Naive thymus-derived CD8-positive, alpha-beta T cell (primary cell): ENCODE data around the gene JMJD1C. TPM values are rescaled to one million over a fixed set of nuclear protein-coding genes. Genes with fewer than 3 reads are reported as not detected.
"Not testable (repeated sequence)": the region's sequence is repeated elsewhere in the genome, so short reads cannot be mapped to it uniquely, and the experiment has no call there.

Experiments used
- ATAC-seq, 2 donors: fragments of 150-1000 bp; cut with Tn5 transposase in 1 of 2; sonication (Bioruptor Pico), chemical (Tn5 transposase) in 1 of 2; 1 replicate in 1 of 2; 2 replicates in 1 of 2; pipeline ENCODE4 v1.10.0; 2021; ENCODE audit warnings: mild to moderate bottlenecking in 2 of 2, moderate library complexity in 2 of 2
- POLR2A ChIA-PET: fragments of 350-600 bp; sonication (Branson Sonifier 250); formaldehyde crosslinking; loops from one replicate; lab custom pipeline; 2021; ENCODE audit warnings: antibody characterized with exemption; lab: Charles Lee
- DNase-seq, 10 donors: peaks; one replicate each; pipeline versions ENCODE4 v3.0.0 to v3.0.0-alpha.2; 2020 to 2022
- H3K27ac Mint-ChIP-seq, 10 donors: one replicate each; pipeline ENCODE4 v1.8.0; 2020 to 2022; ENCODE audit warnings: mild to moderate bottlenecking in 10 of 10, mixed read lengths in 10 of 10, moderate library complexity in 4 of 10, inconsistent platforms in 1 of 10
- H3K27me3 Mint-ChIP-seq, 5 donors: one replicate each; pipeline ENCODE4 v1.8.0; 2021 to 2022; ENCODE audit warnings: mixed read lengths in 5 of 5
- H3K36me3 Mint-ChIP-seq, 3 donors: one replicate each; pipeline ENCODE4 v1.8.0; 2020 to 2022; ENCODE audit warnings: mixed read lengths in 3 of 3, mild to moderate bottlenecking in 2 of 3, inconsistent platforms in 1 of 3
- H3K4me1 Mint-ChIP-seq, 4 donors: one replicate each; pipeline ENCODE4 v1.8.0; 2021 to 2022; ENCODE audit warnings: mixed read lengths in 4 of 4
- H3K4me3 Mint-ChIP-seq, 10 donors: one replicate each; pipeline ENCODE4 v1.8.0; 2020 to 2022; ENCODE audit warnings: mild to moderate bottlenecking in 10 of 10, mixed read lengths in 10 of 10, moderate library complexity in 6 of 10, inconsistent platforms in 1 of 10
- H3K9me3 Mint-ChIP-seq, 9 donors: one replicate each; pipeline ENCODE4 v1.8.0; 2020 to 2022; ENCODE audit warnings: mixed read lengths in 9 of 9, mild to moderate bottlenecking in 3 of 9, inconsistent platforms in 1 of 9, moderate library complexity in 1 of 9
- polyA plus RNA-seq, 3 donors: library from polyadenylated mRNA; unstranded; fragments of 300-500 nt; fragmentation: Illumina TruSeq; gene quantifications; one replicate each; pipeline ENCODE4 v1.2.3, GENCODE V29; 2021
- total RNA-seq, 8 experiments: library from RNA in 2 of 8; stranded (reverse) in 2 of 8; gene quantifications; one replicate each; pipeline ENCODE4 v1.2.3 and lab custom pipeline; 2021 to 2026

The JMJD1C gene
- total and polyA plus RNA-seq, 5 experiments from 2014 or later = 28.6 to 126 (median 51.9) TPM

DNA sequence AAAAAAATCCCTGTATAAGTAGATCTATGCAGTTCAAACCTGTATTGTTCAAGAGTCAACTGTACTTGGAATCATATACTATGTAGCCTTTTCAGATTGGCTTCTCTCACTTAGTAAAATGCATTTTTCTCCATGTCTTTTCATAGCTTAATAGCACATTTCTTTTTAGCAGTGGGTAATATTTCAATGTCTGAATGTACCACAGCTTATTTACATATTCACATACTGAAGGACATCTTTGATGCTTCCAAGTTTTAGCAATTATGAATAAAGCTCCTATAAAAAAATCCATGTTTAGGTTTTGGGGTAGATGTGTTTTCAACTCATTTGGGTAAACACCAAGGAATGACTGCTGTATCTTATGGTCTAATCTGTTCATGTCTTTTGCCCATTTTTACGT is 177.6 kb downstream of the JMJD1C start:
- H3K4me1 Mint-ChIP-seq = peaks cover 8 to 15% (median 11%) of the 10 kb centered on the region in 4 donors
- H3K36me3 Mint-ChIP-seq = no peaks in the 10 kb centered on the region
- H3K27ac Mint-ChIP-seq = no peak overlapping the region
- POLR2A ChIA-PET = interaction anchor here (0.6 kb wide), 1 partner anchor 207 kb away, joined by 3 read pairs; no protein-coding TSS in a partner anchor
- ATAC-seq (no peak), DNase-seq (no peak)
- H3K9me3 Mint-ChIP-seq = no peaks in the 10 kb centered on the region
- no peaks in the 10 kb centered on the region for H3K27me3 Mint-ChIP-seq
- H3K4me3 Mint-ChIP-seq = no peak overlapping the region

DNA sequence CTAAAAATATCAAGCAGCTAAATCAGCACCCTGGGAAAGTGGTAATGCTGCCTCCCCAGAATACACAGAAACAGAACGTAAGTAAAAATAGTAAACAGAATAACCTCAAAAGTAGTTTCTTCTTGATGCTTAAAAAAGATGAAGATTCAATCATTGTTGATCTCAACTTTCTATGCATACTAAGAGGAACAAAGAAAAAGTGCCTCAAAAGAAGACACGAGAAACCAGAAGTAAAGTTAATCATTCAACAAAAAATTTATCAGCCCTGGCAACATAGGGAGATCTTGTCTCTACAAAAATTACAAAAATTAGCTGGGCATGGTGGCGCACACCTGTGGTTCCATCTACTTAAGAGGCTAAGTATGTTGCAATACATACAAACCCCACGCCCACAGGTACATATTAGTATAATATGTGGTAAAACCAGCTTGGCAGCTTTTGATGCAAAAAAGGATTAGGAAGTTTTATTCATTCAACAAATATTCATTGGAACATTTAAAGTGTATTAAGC is 179.0 kb downstream of the JMJD1C start:
- H3K4me1 Mint-ChIP-seq = peaks cover 5 to 10% (median 9%) of the 10 kb centered on the region in 4 donors
- peaks cover 0 to 4% (median 0%) of the 10 kb centered on the region in 3 donors for H3K36me3 Mint-ChIP-seq
- no peak overlapping the region for H3K4me3 Mint-ChIP-seq
- ATAC-seq (no peak), DNase-seq (no peak)
- POLR2A ChIA-PET = no interaction called here
- no peaks in the 10 kb centered on the region for H3K27me3 Mint-ChIP-seq
- H3K27ac Mint-ChIP-seq = peak overlapping the region in 2 of 10 donors; percentile 12 to 60
- no peaks in the 10 kb centered on the region for H3K9me3 Mint-ChIP-seq

DNA sequence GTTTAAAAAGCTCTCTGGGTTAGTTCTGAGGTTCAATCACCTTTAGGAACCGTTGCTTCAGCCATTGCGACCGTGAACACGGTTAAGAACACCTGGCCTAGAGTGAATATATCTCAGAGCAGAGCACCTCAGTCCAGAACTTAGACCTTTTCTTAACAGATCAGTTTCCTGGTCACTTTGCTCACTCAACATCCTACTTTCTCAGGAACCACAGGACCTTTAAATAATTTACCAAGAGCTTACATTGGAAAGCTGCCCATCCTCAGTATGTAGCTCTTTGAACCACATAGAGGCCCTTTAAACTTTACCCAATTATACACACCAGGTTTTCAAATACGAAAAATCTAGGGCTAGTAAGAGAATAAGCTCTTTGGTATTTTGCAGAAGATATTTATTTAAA is 179.4 kb downstream of the JMJD1C start:
- DNase-seq = no peak
- Mint-ChIP-seq H3K9me3 (no peaks in the 10 kb centered on the region), H3K27me3 (no peaks in the 10 kb centered on the region), H3K36me3 (peaks cover 0 to 4% (median 0%) of the 10 kb centered on the region in 3 donors), H3K27ac (peak overlapping the region in 1 of 10 donors; percentile 12), H3K4me3 (no peak overlapping the region), H3K4me1 (peaks cover 4 to 9% (median 9%) of the 10 kb centered on the region in 4 donors)
- POLR2A ChIA-PET = no interaction called here
- ATAC-seq = no peak

DNA sequence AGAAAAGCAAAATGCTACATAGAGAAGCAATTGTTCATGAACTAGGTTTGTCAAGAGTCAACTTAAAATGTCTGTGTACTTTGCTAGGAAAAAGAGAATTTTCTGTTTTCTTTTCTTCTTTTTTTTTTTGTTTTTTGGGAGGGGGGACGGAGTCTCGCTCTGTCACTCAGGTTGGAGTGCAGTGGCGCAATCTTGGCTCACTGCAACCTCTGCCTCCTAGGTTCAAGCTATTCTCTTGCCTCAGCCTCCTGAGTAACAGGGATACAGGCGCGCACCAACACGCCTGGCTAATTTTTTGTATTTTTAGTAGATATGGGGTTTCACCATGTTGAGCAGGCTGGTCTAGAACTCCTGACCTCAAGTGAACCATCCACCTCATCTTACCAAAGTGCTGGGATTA is 181.9 kb downstream of the JMJD1C start:
- POLR2A ChIA-PET = interaction anchor here (0.6 kb wide), 1 partner anchor 233 kb away, joined by 3 read pairs; no protein-coding TSS in a partner anchor
- H3K4me3 Mint-ChIP-seq, DNase-seq, H3K4me1 Mint-ChIP-seq, H3K27me3 Mint-ChIP-seq, H3K36me3 Mint-ChIP-seq, ATAC-seq, H3K9me3 Mint-ChIP-seq: not testable (repeated sequence)
- peak overlapping the region in 1 of 10 donors; percentile 15 for H3K27ac Mint-ChIP-seq

DNA sequence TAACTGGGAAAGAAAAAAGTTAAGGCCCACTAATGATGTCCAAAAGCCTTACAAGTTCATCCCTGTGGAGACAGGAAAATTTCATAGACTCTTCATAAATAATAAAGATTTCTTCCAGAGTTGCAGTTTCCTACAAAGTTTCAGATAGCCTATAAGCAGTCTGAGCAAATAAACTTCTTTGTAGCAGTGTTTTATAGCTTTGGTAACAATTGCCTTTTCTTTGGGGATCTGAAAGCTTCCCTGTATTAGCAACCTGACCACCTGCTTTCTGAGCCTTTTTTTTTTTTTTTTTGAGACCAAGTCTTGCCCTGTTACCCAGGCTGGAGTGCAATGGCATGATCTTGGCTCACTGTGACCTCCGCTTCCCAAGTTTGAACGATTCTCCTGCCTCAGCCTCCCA is 182.7 kb downstream of the JMJD1C start:
- DNase-seq (no peak), ATAC-seq (no peak)
- Mint-ChIP-seq H3K27ac (no peak overlapping the region), H3K27me3 (no peaks in the 10 kb centered on the region), H3K4me3 (no peak overlapping the region), H3K36me3 (peaks cover 0 to 4% (median 4%) of the 10 kb centered on the region in 3 donors), H3K9me3 (no peaks in the 10 kb centered on the region), H3K4me1 (peaks cover 4 to 9% (median 9%) of the 10 kb centered on the region in 4 donors)
- POLR2A ChIA-PET = interaction anchor here (0.6 kb wide), 1 partner anchor 350 kb away, joined by 7 read pairs; no protein-coding TSS in a partner anchor

DNA sequence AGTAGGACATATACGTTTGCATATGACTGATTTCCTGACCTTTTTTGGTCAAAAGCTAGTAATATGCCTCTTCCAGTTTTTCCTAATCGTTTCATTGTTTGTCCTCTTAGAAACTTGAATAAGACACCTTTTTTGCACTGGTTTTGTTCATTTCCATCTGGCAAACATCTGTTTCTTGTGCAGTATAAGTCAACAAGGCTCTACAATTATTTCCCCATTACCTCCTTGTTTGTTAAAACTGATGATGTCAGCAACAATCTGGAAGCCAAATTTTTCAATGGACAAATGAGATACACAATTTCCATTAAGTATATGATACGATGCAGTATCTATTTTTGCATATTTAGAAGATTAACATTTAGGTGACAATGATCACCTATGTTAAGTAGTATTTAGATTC is 183.8 kb downstream of the JMJD1C start:
- Mint-ChIP-seq H3K27ac (peak overlapping the region in 3 of 10 donors; percentile 24 to 55 (median 27)), H3K4me1 (peaks cover 4 to 9% (median 8%) of the 10 kb centered on the region in 4 donors), H3K36me3 (peaks cover 0 to 4% (median 4%) of the 10 kb centered on the region in 3 donors), H3K4me3 (no peak overlapping the region), H3K9me3 (no peaks in the 10 kb centered on the region), H3K27me3 (no peaks in the 10 kb centered on the region)
- no peak for ATAC-seq
- POLR2A ChIA-PET = no interaction called here
- DNase-seq = no peak

DNA sequence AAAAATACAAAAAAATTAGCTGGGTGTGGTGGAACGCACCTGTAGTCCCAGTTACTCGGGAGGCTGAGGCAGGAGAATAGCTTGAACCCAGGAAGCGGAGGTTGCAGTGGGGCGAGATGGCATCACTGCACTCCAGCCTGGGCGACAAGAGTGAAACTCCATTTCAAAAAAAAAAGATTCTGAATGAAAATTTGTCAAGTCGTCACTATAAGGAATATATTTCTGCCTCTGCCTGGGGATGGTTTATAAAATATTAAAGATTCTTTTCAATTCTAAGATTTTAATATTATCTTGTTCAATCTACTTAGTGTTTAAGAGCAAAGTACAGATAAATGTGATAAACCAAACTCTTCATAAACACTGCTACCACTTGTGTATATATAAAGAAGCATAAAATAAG is 185.4 kb downstream of the JMJD1C start:
- POLR2A ChIA-PET = interaction anchor here (0.6 to 1.3 kb wide), 2 partner anchors 11 to 69 kb away, joined by 3 read pairs; no protein-coding TSS in a partner anchor

DNA sequence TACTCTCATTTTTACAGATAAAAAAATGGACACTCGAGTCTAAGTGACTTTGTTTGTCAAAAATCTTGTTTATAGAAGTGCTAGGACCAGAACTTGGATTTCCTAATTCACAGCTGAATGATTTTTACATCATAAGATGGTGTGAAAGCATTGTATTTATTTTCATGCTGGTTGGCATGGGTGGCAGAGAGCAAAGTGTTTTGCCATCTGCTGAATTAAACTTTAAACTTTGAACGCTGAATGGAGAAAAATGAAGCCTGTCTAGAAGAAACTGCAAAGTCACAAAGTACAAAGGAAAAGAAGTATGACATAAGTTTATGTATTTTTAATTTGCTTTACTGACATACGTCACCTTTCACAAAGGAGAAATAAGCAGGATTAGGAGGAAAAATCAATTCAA is 190.7 kb downstream of the JMJD1C start:
- no peak for ATAC-seq
- H3K9me3 Mint-ChIP-seq = no peaks in the 10 kb centered on the region
- H3K4me1 Mint-ChIP-seq = peaks cover 6 to 38% (median 23%) of the 10 kb centered on the region in 4 donors
- H3K4me3 Mint-ChIP-seq = no peak overlapping the region
- no peaks in the 10 kb centered on the region for H3K27me3 Mint-ChIP-seq
- H3K36me3 Mint-ChIP-seq = peaks cover 0 to under 1% (median 0%) of the 10 kb centered on the region in 3 donors
- peak overlapping the region in 9 of 10 donors; percentile 54 to 95 (median 78) for H3K27ac Mint-ChIP-seq
- POLR2A ChIA-PET = interaction anchor here (1.1 kb wide), 1 partner anchor 12 kb away, joined by 4 read pairs; no protein-coding TSS in a partner anchor
- DNase-seq = no peak

More for the DNA sequence above, 185.4 kb downstream of the JMJD1C start:
- no peak for DNase-seq
- H3K36me3 Mint-ChIP-seq = peaks cover 0 to 4% (median 4%) of the 10 kb centered on the region in 3 donors
- ATAC-seq = no peak
- H3K4me3 Mint-ChIP-seq = no peak overlapping the region
- no peak overlapping the region for H3K27ac Mint-ChIP-seq
- peaks cover 2 to 8% (median 5%) of the 10 kb centered on the region in 4 donors for H3K4me1 Mint-ChIP-seq
- H3K27me3 Mint-ChIP-seq = no peaks in the 10 kb centered on the region
- no peaks in the 10 kb centered on the region for H3K9me3 Mint-ChIP-seq

DNA sequence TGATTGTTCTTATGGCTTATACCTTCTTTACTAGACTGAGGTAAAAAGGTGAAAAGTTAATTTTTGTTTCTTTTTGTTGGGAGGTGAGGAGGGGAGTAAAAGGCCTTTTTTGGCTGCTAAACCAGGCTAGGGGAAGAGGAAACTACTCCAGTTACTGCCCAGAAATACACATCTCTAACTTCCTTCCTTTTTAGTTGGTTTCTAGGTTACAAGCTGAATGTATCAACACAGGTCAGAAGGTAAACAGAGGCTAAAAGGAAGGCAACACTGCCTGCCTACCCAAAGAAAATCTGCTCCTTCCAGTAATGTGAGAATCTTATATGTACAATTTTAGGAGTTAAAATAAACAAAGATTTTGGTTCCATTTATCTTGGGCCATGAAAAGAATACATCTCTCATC is 192.2 kb downstream of the JMJD1C start:
- POLR2A ChIA-PET = no interaction called here
- peak overlapping the region in 9 of 10 donors; percentile 5 to 70 (median 50) for H3K4me3 Mint-ChIP-seq
- peak; percentile 26 to 49 for ATAC-seq
- H3K27me3 Mint-ChIP-seq = no peaks in the 10 kb centered on the region
- DNase-seq = peak in 4 of 10 donors; percentile 30 to 67 (median 50)
- peak overlapping the region; percentile 83 to 98 (median 92) for H3K27ac Mint-ChIP-seq
- H3K36me3 Mint-ChIP-seq = no peaks in the 10 kb centered on the region
- no peaks in the 10 kb centered on the region for H3K9me3 Mint-ChIP-seq
- H3K4me1 Mint-ChIP-seq = peaks cover 6 to 45% (median 25%) of the 10 kb centered on the region in 4 donors

DNA sequence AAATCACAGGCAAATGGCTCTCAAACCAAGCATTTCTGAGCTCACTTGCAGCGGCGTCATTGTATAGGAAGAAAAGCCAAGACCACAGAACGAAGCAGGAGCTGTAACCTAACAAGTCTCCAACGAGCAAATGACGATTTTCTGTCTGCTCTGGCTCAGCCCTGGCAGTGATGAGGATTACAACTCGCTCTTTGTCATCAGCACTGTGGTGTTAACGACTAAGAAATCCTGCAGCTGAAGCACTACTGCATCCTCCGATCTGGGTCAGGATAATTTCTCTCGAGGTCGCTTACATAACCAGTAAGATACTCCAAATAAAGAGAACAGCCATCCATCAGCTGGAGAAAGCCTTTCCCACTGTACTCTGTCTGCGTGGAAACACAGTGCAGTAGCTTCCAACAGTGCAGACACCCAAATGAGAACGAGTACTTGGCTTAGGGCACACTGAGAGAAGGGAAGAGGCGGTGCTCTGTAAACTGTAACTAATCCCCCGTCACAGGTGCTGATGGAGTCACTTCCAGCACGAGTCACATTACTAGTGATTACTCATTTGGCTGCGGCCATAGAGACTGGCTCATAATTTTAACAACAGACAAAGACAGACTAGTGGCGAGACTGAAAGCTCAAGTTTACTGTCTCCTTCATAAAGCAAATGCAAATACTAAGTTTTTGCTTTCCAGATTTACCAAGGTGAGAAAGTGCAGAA is 196.8 kb downstream of the JMJD1C start:
- H3K27ac Mint-ChIP-seq = peak overlapping the region; percentile 97 to 100 (median 100)
- H3K27me3 Mint-ChIP-seq = no peaks in the 10 kb centered on the region
- H3K4me1 Mint-ChIP-seq = peaks cover 7 to 44% (median 15%) of the 10 kb centered on the region in 4 donors
- POLR2A ChIA-PET = interaction anchor here (0.6 to 2.1 kb wide), 14 partner anchors 11 to 362 kb away, joined by 3 to 12 read pairs (median 4); partner anchors contain the start of genes JMJD1C and REEP3
- no peaks in the 10 kb centered on the region for H3K36me3 Mint-ChIP-seq
- ATAC-seq = peak; percentile 87 to 94
- H3K9me3 Mint-ChIP-seq = no peaks in the 10 kb centered on the region
- DNase-seq = peak; percentile 43 to 93 (median 84)
- H3K4me3 Mint-ChIP-seq = peak overlapping the region; percentile 93 to 100 (median 99)

DNA sequence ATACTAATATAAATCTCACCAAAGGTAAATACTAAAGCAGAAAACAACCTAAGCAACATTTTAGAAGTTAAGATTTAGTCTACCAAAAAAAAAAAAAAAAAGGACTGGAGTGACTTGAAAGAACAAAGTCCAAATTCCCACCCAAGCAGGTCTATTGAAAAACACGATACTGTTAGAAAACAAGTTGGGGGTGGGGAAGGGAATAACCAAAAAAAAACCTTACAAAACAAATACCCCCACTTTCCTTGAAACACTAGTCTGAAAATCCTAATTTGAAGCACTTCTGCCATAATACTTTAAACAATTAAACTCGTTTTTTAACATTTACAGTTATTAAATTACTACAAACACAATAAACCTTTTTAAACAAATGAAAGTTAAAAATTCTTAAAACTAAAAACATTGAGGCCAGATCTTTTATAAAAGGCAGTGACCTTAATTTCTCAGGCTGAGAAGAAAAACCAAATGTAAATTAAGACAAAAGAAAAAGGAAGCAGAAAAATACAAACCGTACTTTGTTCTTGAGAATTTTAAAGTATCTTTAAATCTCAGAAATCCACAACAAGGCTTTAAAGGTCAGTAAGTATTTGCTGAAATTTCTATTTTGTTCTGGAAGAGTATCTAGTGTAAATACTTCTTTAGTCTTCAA is 197.5 kb downstream of the JMJD1C start:
- peak in 1 of 10 donors; percentile 16 for DNase-seq
- Mint-ChIP-seq H3K4me1 (peaks cover 4 to 44% (median 11%) of the 10 kb centered on the region in 4 donors), H3K27me3 (no peaks in the 10 kb centered on the region), H3K36me3 (no peaks in the 10 kb centered on the region), H3K4me3 (peak overlapping the region; percentile 93 to 100 (median 99)), H3K27ac (peak overlapping the region; percentile 97 to 100 (median 100)), H3K9me3 (no peaks in the 10 kb centered on the region)
- ATAC-seq = no peak
- POLR2A ChIA-PET = interaction anchor here (0.6 to 2.1 kb wide), 13 partner anchors 11 to 362 kb away, joined by 3 to 12 read pairs (median 6); partner anchors contain the start of genes JMJD1C and REEP3
